GM23248 (cell line): ENCODE data around the gene PTCH2.

Source experiments
- EZH2 ChIP-seq: fragments of 200-600 bp; sonication (generic); IDR thresholded peaks from 2 replicates; pipeline ENCODE4 v1.6.1; 2018; ENCODE audit warnings: antibody characterized with exemption, mild to moderate bottlenecking; ENCODE audit not compliant: insufficient read depth, poor library complexity, severe bottlenecking
- EZH2phosphoT487 ChIP-seq: fragments of 200-600 bp; sonication (generic); IDR thresholded peaks from 2 replicates; pipeline ENCODE4 v1.6.1; 2018; ENCODE audit warnings: antibody characterized with exemption, moderate library complexity, mild to moderate bottlenecking, low read depth; ENCODE audit not compliant: insufficient read depth

- TF ChIP-seq EZH2phosphoT487 (no peak), EZH2 (no peak)
These were observed 37.6 kb downstream of the PTCH2 start for GRCh38 chr1:44805311-44806024.
